Ovary (tissue), 3 donors: ENCODE results near the gene CDH22.

Experiments
- POLR2A ChIP-seq: fragments of 450-650 bp; IDR thresholded peaks from one replicate; pipeline ENCODE4 v1.6.1; 2017; ENCODE audit warnings: antibody characterized with exemption, mild to moderate bottlenecking, moderate library complexity
- TF ChIP-seq, protein P1 (sequence below), 3 donors: fragments of 450-650 bp in 2 of 3; fragments of 200-600 bp in 1 of 3; IDR thresholded peaks; one replicate each; pipeline versions ENCODE4 v1.5.1 to v1.8.0; 2016 to 2022; ENCODE audit warnings: antibody characterized with exemption in 3 of 3, mild to moderate bottlenecking in 1 of 3
- donor health status: DM: no; HTN: no; CAD: no.

GRCh38 chr20:46257887-46258286 is 50.4 kb downstream of the CDH22 start:
- TF ChIP-seq, protein P1, sequence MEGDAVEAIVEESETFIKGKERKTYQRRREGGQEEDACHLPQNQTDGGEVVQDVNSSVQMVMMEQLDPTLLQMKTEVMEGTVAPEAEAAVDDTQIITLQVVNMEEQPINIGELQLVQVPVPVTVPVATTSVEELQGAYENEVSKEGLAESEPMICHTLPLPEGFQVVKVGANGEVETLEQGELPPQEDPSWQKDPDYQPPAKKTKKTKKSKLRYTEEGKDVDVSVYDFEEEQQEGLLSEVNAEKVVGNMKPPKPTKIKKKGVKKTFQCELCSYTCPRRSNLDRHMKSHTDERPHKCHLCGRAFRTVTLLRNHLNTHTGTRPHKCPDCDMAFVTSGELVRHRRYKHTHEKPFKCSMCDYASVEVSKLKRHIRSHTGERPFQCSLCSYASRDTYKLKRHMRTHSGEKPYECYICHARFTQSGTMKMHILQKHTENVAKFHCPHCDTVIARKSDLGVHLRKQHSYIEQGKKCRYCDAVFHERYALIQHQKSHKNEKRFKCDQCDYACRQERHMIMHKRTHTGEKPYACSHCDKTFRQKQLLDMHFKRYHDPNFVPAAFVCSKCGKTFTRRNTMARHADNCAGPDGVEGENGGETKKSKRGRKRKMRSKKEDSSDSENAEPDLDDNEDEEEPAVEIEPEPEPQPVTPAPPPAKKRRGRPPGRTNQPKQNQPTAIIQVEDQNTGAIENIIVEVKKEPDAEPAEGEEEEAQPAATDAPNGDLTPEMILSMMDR (IDR thresholded peaks at IDR 0.05): no peak
- no peak for TF ChIP-seq POLR2A
